ENCODE data around the gene TANC2.
"Not testable (repeated sequence)": the region's sequence is repeated elsewhere in the genome, so short reads cannot be mapped to it uniquely, and the experiment has no call there.

TANC2 gene

GRCh38 chr17:62974788-62975187 lies 8.8 kb downstream of the TANC2 start:
- no peak for DNase-seq (ENCODE audit: low spot score)

GRCh38 chr17:62975206-62975605 lies 9.2 kb downstream of the TANC2 start:
- no peak for TF ChIP-seq CTCF (IDR thresholded peaks at IDR 0.05; ENCODE audit: extremely low read depth, missing control alignments)
- DNase-seq (ENCODE audit: low spot score): no peak

More at GRCh38 chr17:62974788-62975187, 8.8 kb downstream of the TANC2 start:
- no peak for TF ChIP-seq CTCF (IDR thresholded peaks at IDR 0.05; ENCODE audit: extremely low read depth, missing control alignments)

GRCh38 chr17:62976643-62977231 lies 10.7 kb downstream of the TANC2 start:
- not testable (repeated sequence) for DNase-seq (ENCODE audit: low spot score)

- no peak for TF ChIP-seq CTCF (IDR thresholded peaks at IDR 0.05; ENCODE audit: extremely low read depth, missing control alignments)
- DNase-seq (ENCODE audit: low spot score): no peak
These were observed 14.8 kb downstream of the TANC2 start for GRCh38 chr17:62980842-62981241.

GRCh38 chr17:62981933-62982332 lies 15.9 kb downstream of the TANC2 start:
- DNase-seq (ENCODE audit: low spot score): no peak
- no peak for TF ChIP-seq CTCF (IDR thresholded peaks at IDR 0.05; ENCODE audit: extremely low read depth, missing control alignments)

GRCh38 chr17:62984801-62985200 lies 18.8 kb downstream of the TANC2 start:
- no peak for TF ChIP-seq CTCF (IDR thresholded peaks at IDR 0.05; ENCODE audit: extremely low read depth, missing control alignments)

GRCh38 chr17:62986549-62986948 lies 20.5 kb downstream of the TANC2 start:
- no peak for TF ChIP-seq CTCF (IDR thresholded peaks at IDR 0.05; ENCODE audit: extremely low read depth, missing control alignments)
- DNase-seq (ENCODE audit: low spot score): no peak

More at GRCh38 chr17:62984801-62985200, 18.8 kb downstream of the TANC2 start:
- no peak for DNase-seq (ENCODE audit: low spot score)

GRCh38 chr17:62987136-62987535 lies 21.1 kb downstream of the TANC2 start:
- DNase-seq (ENCODE audit: low spot score): no peak
- no peak for TF ChIP-seq CTCF (IDR thresholded peaks at IDR 0.05; ENCODE audit: extremely low read depth, missing control alignments)

Measured in GM20000 (cell line).